ENCODE results near the gene SCGB3A1.

DNA sequence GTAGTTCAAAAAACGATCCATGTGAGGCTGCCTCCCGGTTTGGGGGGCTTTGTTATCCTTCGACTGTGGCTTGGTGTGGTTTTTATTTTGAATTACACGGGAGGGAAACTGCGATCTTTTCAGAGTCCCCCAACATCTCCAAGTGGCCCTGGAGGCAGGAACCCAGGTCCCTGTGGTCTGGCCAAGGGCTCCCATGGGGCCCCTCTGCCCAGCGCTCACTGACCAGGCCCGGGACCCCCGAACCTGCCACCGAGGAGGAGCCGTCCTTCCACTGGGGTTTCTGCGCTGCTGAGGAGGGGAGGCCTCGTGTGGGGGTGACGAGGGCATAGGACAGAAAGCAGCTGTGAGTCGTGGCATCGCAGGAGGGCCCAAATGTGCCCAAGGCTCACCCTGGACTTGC is 18.1 kb upstream of the SCGB3A1 start:
- TF ChIP-seq EZH2 (IDR thresholded peaks at IDR 0.05; ENCODE audit: borderline replicate concordance, low read length), result no peak
- TF ChIP-seq, protein P1, sequence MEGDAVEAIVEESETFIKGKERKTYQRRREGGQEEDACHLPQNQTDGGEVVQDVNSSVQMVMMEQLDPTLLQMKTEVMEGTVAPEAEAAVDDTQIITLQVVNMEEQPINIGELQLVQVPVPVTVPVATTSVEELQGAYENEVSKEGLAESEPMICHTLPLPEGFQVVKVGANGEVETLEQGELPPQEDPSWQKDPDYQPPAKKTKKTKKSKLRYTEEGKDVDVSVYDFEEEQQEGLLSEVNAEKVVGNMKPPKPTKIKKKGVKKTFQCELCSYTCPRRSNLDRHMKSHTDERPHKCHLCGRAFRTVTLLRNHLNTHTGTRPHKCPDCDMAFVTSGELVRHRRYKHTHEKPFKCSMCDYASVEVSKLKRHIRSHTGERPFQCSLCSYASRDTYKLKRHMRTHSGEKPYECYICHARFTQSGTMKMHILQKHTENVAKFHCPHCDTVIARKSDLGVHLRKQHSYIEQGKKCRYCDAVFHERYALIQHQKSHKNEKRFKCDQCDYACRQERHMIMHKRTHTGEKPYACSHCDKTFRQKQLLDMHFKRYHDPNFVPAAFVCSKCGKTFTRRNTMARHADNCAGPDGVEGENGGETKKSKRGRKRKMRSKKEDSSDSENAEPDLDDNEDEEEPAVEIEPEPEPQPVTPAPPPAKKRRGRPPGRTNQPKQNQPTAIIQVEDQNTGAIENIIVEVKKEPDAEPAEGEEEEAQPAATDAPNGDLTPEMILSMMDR (conservative IDR thresholded peaks at IDR 0.05 in 1 of 2, IDR thresholded peaks at IDR 0.05 in 1 of 2; ENCODE audit: extremely low read depth in 1 of 2, insufficient read depth in 1 of 2, low read depth in 1 of 2, low read length in 2 of 2), result no peak

Data from mammary epithelial cell (primary cell).